ENCODE data around the gene CHMP1A. TPM values are rescaled to one million over a fixed set of nuclear protein-coding genes. Genes with fewer than 3 reads are reported as not detected.
"Not testable (repeated sequence)": the region's sequence is repeated elsewhere in the genome, so short reads cannot be mapped to it uniquely, and the experiment has no call there.

The CHMP1A gene
- polyA plus RNA-seq, 12 donors: 32.7 to 61.0 (median 45.6) TPM; not detected in 1

GRCh38 chr16:89664238-89664637 lies 6.7 kb upstream of the CHMP1A start:
- not testable (repeated sequence) for DNase-seq

GRCh38 chr16:89661215-89661614 lies 3.7 kb upstream of the CHMP1A start:
- no peak for DNase-seq

GRCh38 chr16:89660146-89660545 lies 2.6 kb upstream of the CHMP1A start:
- DNase-seq: no peak

GRCh38 chr16:89658221-89658879 lies 842 bp upstream of the CHMP1A start:
- no peak for DNase-seq

GRCh38 chr16:89656435-89657121 lies 930 bp downstream of the CHMP1A start:
- DNase-seq: no peak

GRCh38 chr16:89655062-89655643 lies 2.4 kb downstream of the CHMP1A start:
- no peak for DNase-seq

GRCh38 chr16:89653656-89654295 lies 3.7 kb downstream of the CHMP1A start:
- DNase-seq: no peak

GRCh38 chr16:89651584-89651983 lies 5.9 kb downstream of the CHMP1A start:
- no peak for DNase-seq

- DNase-seq: no peak
Measured at GRCh38 chr16:89646906-89647305, 10.6 kb downstream of the CHMP1A start.

- DNase-seq: no peak
Measured at GRCh38 chr16:89646270-89646669, 11.2 kb downstream of the CHMP1A start.

- DNase-seq: no peak
Measured at GRCh38 chr16:89645122-89645521, 12.4 kb downstream of the CHMP1A start.

- no peak for DNase-seq
Measured at GRCh38 chr16:89643769-89644300, 13.7 kb downstream of the CHMP1A start.

GRCh38 chr16:89642574-89642973 lies 14.9 kb downstream of the CHMP1A start:
- DNase-seq: no peak

- no peak for DNase-seq
Measured at GRCh38 chr16:89641458-89642119, 15.9 kb downstream of the CHMP1A start.

GRCh38 chr16:89639385-89639784 lies 18.1 kb downstream of the CHMP1A start:
- DNase-seq: no peak

- DNase-seq: no peak
Measured at GRCh38 chr16:89638455-89638854, 19.1 kb downstream of the CHMP1A start.

- no peak for DNase-seq
Measured at GRCh38 chr16:89637379-89637778, 20.1 kb downstream of the CHMP1A start.

GRCh38 chr16:89636663-89637062 lies 20.8 kb downstream of the CHMP1A start:
- DNase-seq: no peak

- DNase-seq: not testable (repeated sequence)
Measured at GRCh38 chr16:89634463-89635385, 22.8 kb downstream of the CHMP1A start.

- DNase-seq: no peak
Measured at GRCh38 chr16:89633064-89633631, 24.4 kb downstream of the CHMP1A start.
